ENCODE data around the gene AKT1. TPM values are rescaled to one million over a fixed set of nuclear protein-coding genes. Genes with fewer than 3 reads are reported as not detected.

Gene AKT1
- total RNA-seq, 1 donor from 2014 or later, result 112 TPM

- Histone ChIP-seq H3K9me3 (no peaks in the 10 kb centered on the region), H3K36me3 (no peaks in the 10 kb centered on the region), H3K27me3 (no peaks in the 10 kb centered on the region), H3K4me3 (peak overlapping the region; percentile 75 to 77), H3K4me1 (peaks cover 13 to 18% of the 10 kb centered on the region in 2 donors), H3K27ac (peak overlapping the region; percentile 78 to 80)
- no peak for TF ChIP-seq CTCF (IDR thresholded peaks at IDR 0.05)
- DNase-seq (ENCODE audit: low spot score in 2 of 2), result no peak
- intact Hi-C loops (cut with DNase I), result no loop called here
Observed at GRCh38 chr14:104801520-104802393, 6.2 kb upstream of the AKT1 start.

- Histone ChIP-seq H3K9me3 (no peaks in the 10 kb centered on the region), H3K27ac (peak within 1 kb of the TSS; percentile 96 to 99), H3K36me3 (no peaks in the 10 kb centered on the region), H3K27me3 (no peaks in the 10 kb centered on the region), H3K4me1 (peaks cover 16 to 21% of the 10 kb centered on the region in 2 donors), H3K4me3 (peak within 1 kb of the TSS; percentile 75 to 77)
- intact Hi-C loops (cut with DNase I), result loop anchor here (1.0 kb wide), 2 partner anchors 25 to 48 kb away; partner anchors contain the start of gene SIVA1
- no peak for TF ChIP-seq CTCF (IDR thresholded peaks at IDR 0.05)
- peak in 1 of 2 donors; percentile 87 for DNase-seq (ENCODE audit: low spot score in 2 of 2)
Observed at GRCh38 chr14:104800771-104801519, 5.4 kb upstream of the AKT1 start, which contains the start of gene ZBTB42. TSS of gene ZBTB42 (plus strand) at chr14:104801101. CDS start at chr14:104801198, 97 bp downstream.

GRCh38 chr14:104800015-104800770, 4.6 kb upstream of the AKT1 start:
- H3K4me1 ChIP-seq, result peaks cover 17 to 20% of the 10 kb centered on the region in 2 donors
- H3K4me3 ChIP-seq, result peak overlapping the region; percentile 75 to 77
- peak in 1 of 2 donors; percentile 93 for DNase-seq (ENCODE audit: low spot score in 2 of 2)
- peak overlapping the region; percentile 96 to 99 for H3K27ac ChIP-seq
- peak; percentile 46 to 62 (median 52) for TF ChIP-seq CTCF (IDR thresholded peaks at IDR 0.05)
- intact Hi-C loops (cut with DNase I), result loop anchor here (1.0 kb wide), 2 partner anchors 26 to 47 kb away; partner anchors contain the start of gene SIVA1
- H3K27me3 ChIP-seq, result no peaks in the 10 kb centered on the region
- H3K9me3 ChIP-seq, result no peaks in the 10 kb centered on the region
- no peaks in the 10 kb centered on the region for H3K36me3 ChIP-seq

- peak in 2 of 3 experiments; percentile 2 to 31 for TF ChIP-seq CTCF (IDR thresholded peaks at IDR 0.05)
- H3K36me3 ChIP-seq, result no peaks in the 10 kb centered on the region
- H3K4me3 ChIP-seq, result peak overlapping the region; percentile 75 to 77
- H3K27me3 ChIP-seq, result no peaks in the 10 kb centered on the region
- no peak for DNase-seq (ENCODE audit: low spot score in 2 of 2)
- H3K27ac ChIP-seq, result peak overlapping the region; percentile 96 to 99
- no peaks in the 10 kb centered on the region for H3K9me3 ChIP-seq
- intact Hi-C loops (cut with DNase I), result loop anchor here (1.0 kb wide), 2 partner anchors 27 to 46 kb away; partner anchors contain the start of gene SIVA1
- H3K4me1 ChIP-seq, result peaks cover 17 to 20% of the 10 kb centered on the region in 2 donors
Observed at GRCh38 chr14:104799244-104800014, 3.9 kb upstream of the AKT1 start.
